ENCODE results near the gene SV2B.

- TF ChIP-seq CTCF (IDR thresholded peaks at IDR 0.05; ENCODE audit: insufficient read depth, low read depth, low read length) (no peak), EZH2 (IDR thresholded peaks at IDR 0.05; ENCODE audit: insufficient read depth, low read length) (no peak)
Observed at GRCh38 chr15:91171334-91171733, 71.3 kb downstream of the SV2B start.

Data from astrocyte (in vitro differentiated cells and primary cell).